Adrenal gland (tissue), 12 donors: ENCODE results near the gene TNFRSF6B. TPM values are rescaled to one million over a fixed set of nuclear protein-coding genes. Genes with fewer than 3 reads are reported as not detected.
A peak's percentile ranks its signal among the peaks of the same experiment; 100 is the strongest.

ENCODE experiments used
- DNase-seq, 7 donors: peaks; one replicate each; pipeline ENCODE4 v3.0.0-alpha.2; 2019 to 2020
- H3K27ac ChIP-seq, 5 donors: fragments of 200-600 bp; sonication (generic) in 4 of 5; 1 replicate in 3 of 5; 2 replicates in 2 of 5; pipeline versions ENCODE4 v1.5.1 to v1.8.0; 2016 to 2020; ENCODE audit warnings: mild to moderate bottlenecking in 1 of 5
- H3K27me3 ChIP-seq: fragments of 200-600 bp; 2 replicates; pipeline ENCODE4 v1.8.0; 2021
- H3K36me3 ChIP-seq, 2 donors: fragments of 200-600 bp; replicated peaks in 1 of 2; 1 replicate in 1 of 2; 2 replicates in 1 of 2; pipeline versions ENCODE4 v1.5.1 to v1.8.0; 2018 to 2022
- H3K4me1 ChIP-seq, 2 donors: fragments of 200-600 bp; replicated peaks in 1 of 2; 1 replicate in 1 of 2; 2 replicates in 1 of 2; pipeline versions ENCODE4 v1.5.1 to v1.8.0; 2018 to 2021
- H3K4me3 ChIP-seq, 4 donors: fragments of 200-600 bp; sonication (generic) in 3 of 4; one replicate each; pipeline ENCODE4 v1.5.1; 2016 to 2018
- H3K9me3 ChIP-seq, 3 donors: fragments of 200-600 bp; sonication (generic) in 1 of 3; replicated peaks in 1 of 3; 1 replicate in 2 of 3; 2 replicates in 1 of 3; pipeline versions ENCODE4 v1.5.1 to v1.8.0; 2016 to 2021
- CTCF ChIP-seq, 6 experiments: fragments of 450-650 bp in 4 of 6; fragments of 200-600 bp in 2 of 6; sonication (generic) in 1 of 6; IDR thresholded peaks; 1 replicate in 5 of 6; 2 replicates in 1 of 6; pipeline versions ENCODE4 v1.5.1 to v1.8.0; 2016 to 2021; ENCODE audit warnings: antibody characterized with exemption in 6 of 6, mild to moderate bottlenecking in 2 of 6, moderate library complexity in 1 of 6
- POLR2A ChIP-seq, 2 donors: fragments of 450-650 bp; IDR thresholded peaks; one replicate each; pipeline ENCODE4 v1.6.1; 2017; ENCODE audit warnings: antibody characterized with exemption in 2 of 2, mild to moderate bottlenecking in 2 of 2, moderate library complexity in 1 of 2
- WGBS, 4 donors: extraction: QIAGEN DNeasy Blood & Tissue Kit in 2 of 4; methylation state at CpG; one replicate each; pipeline versions ENCODE4 v1.1.5 to v1.1.7; 2013 to 2017; 5-methylcytosine and 5-hydroxymethylcytosine counted together
- intact Hi-C, 2 donors: fragments of 100-400 bp; cut with DNase I; formaldehyde crosslinking; loops; one replicate each; pipeline versions ENCODE4 v1.14.1 to v1.15.0; 2022 to 2023
- polyA plus RNA-seq, 3 donors: library from polyadenylated mRNA; stranded (reverse); fragments of 200-250 nt in 2 of 3; fragments of 350-450 nt in 1 of 3; fragmentation: Illumina TruSeq in 1 of 3; extraction: RNeasy Lipid Tissue Mini Kit (QIAGEN cat#74804) in 1 of 3; gene quantifications; one replicate each; pipeline ENCODE4 v1.2.3, GENCODE V29; 2013 to 2014
- total RNA-seq, 9 donors: library from RNA; depleted of rRNA in 4 of 9; stranded (reverse); fragments of >200 nt in 4 of 9; fragments of 120-200 nt in 1 of 9; fragmentation: NEBNext Ultra II Directional in 1 of 9; extraction: Animal tissue kit (Norgen Biotek cat#: 25700) in 1 of 9; gene quantifications; one replicate each; pipeline versions ENCODE4 v1.1.0 to v1.2.4, GENCODE V29; 2013 to 2023
- donor health status: healthy with polysubstance abuse.
- donor health status: Bipolar disorder and iron deficiency.
- donor health status: DM: yes; HTN: yes; CAD: no.
- donor health status: DM: no; HTN: no; CAD: no.
- donor health status: DM: no; HTN: no; CAD: no.
- donor health status: DM: yes; HTN: yes; CAD: no.

TNFRSF6B gene
- total and polyA plus RNA-seq, 12 donors: 0.78 to 43.3 (median 3.2) TPM; not detected in 3

GRCh38 chr20:63701329-63702035, 5.0 kb downstream of the TNFRSF6B start:
- intact Hi-C loops: loop anchor here in 1 of 2 donors (10.0 kb wide), 1 partner anchor 153 kb away; no protein-coding TSS in a partner anchor
- Histone ChIP-seq H3K4me1 (peaks cover 28 to 38% of the 10 kb centered on the region in 2 donors), H3K4me3 (no peak overlapping the region), H3K27ac (no peak overlapping the region), H3K36me3 (peaks cover 0 to 31% of the 10 kb centered on the region in 2 donors), H3K9me3 (no peaks in the 10 kb centered on the region), H3K27me3 (no peaks in the 10 kb centered on the region)
- DNase-seq: peak in 3 of 7 donors; percentile 16 to 26 (median 22)
- TF ChIP-seq CTCF (IDR thresholded peaks at IDR 0.05) (no peak), POLR2A (IDR thresholded peaks at IDR 0.05) (no peak)
- 50 to 95% (median 83%) methylated on average over 2 to 14 of the region's 14 CpGs for WGBS, 4 donors

GRCh38 chr20:63702036-63702665, 5.7 kb downstream of the TNFRSF6B start:
- no peak overlapping the region for H3K27ac ChIP-seq
- 88 to 89% (median 88%) methylated on average over 7 to 16 of the region's 16 CpGs for WGBS, 4 donors
- H3K4me3 ChIP-seq: no peak overlapping the region
- no peak for TF ChIP-seq CTCF (IDR thresholded peaks at IDR 0.05)
- TF ChIP-seq POLR2A (IDR thresholded peaks at IDR 0.05): no peak
- H3K9me3 ChIP-seq: no peaks in the 10 kb centered on the region
- peak in 3 of 7 donors; percentile 18 to 79 (median 34) for DNase-seq
- intact Hi-C loops: loop anchor here in 1 of 2 donors (10.0 kb wide), 1 partner anchor 153 kb away; no protein-coding TSS in a partner anchor
- H3K4me1 ChIP-seq: peaks cover 26 to 36% of the 10 kb centered on the region in 2 donors
- peaks cover 0 to 32% of the 10 kb centered on the region in 2 donors for H3K36me3 ChIP-seq
- H3K27me3 ChIP-seq: no peaks in the 10 kb centered on the region

- peak in 4 of 7 donors; percentile 16 to 51 (median 22) for DNase-seq
- intact Hi-C loops: loop anchor here in 1 of 2 donors (10.0 kb wide), 1 partner anchor 152 kb away; no protein-coding TSS in a partner anchor
- peaks cover 0 to 32% of the 10 kb centered on the region in 2 donors for H3K36me3 ChIP-seq
- H3K9me3 ChIP-seq: no peaks in the 10 kb centered on the region
- WGBS, 4 donors: 74 to 80% (median 75%) methylated on average over 6 to 13 of the region's 13 CpGs
- H3K4me1 ChIP-seq: peaks cover 20 to 29% of the 10 kb centered on the region in 2 donors
- TF ChIP-seq CTCF (IDR thresholded peaks at IDR 0.05): no peak
- no peak for TF ChIP-seq POLR2A (IDR thresholded peaks at IDR 0.05)
- H3K4me3 ChIP-seq: no peak overlapping the region
- H3K27me3 ChIP-seq: no peaks in the 10 kb centered on the region
- no peak overlapping the region for H3K27ac ChIP-seq
Measured at GRCh38 chr20:63702751-63703470, 6.5 kb downstream of the TNFRSF6B start.
